Nephron progenitor cell (in vitro differentiated cells): Measurements from ENCODE around the gene BPIFB4.
A peak's percentile ranks its signal among the peaks of the same experiment; 100 is the strongest.

Experiments used
- DNase-seq: peaks from one replicate; pipeline ENCODE4 v3.0.0; 2021
- H3K27ac Mint-ChIP-seq: 2 replicates; pipeline ENCODE4 v1.8.0; 2021; ENCODE audit warnings: mild to moderate bottlenecking, moderate library complexity, mixed read lengths
- H3K27me3 Mint-ChIP-seq: 2 replicates; pipeline ENCODE4 v1.8.0; 2021; ENCODE audit warnings: mild to moderate bottlenecking, low read depth, mixed read lengths; ENCODE audit not compliant: poor library complexity
- H3K36me3 Mint-ChIP-seq: 2 replicates; pipeline ENCODE4 v1.8.0; 2021; ENCODE audit warnings: low read depth, mixed read lengths
- H3K4me1 Mint-ChIP-seq: 2 replicates; pipeline ENCODE4 v1.8.0; 2021; ENCODE audit warnings: mixed read lengths
- H3K4me3 Mint-ChIP-seq: 2 replicates; pipeline ENCODE4 v1.8.0; 2021; ENCODE audit warnings: mild to moderate bottlenecking, moderate library complexity, mixed read lengths
- H3K9me3 Mint-ChIP-seq: 2 replicates; pipeline ENCODE4 v1.8.0; 2021; ENCODE audit warnings: mild to moderate bottlenecking, moderate library complexity, mixed read lengths
- CTCF ChIP-seq: fragments of 200-600 bp; sonication (generic); IDR thresholded peaks from 2 replicates; pipeline ENCODE4 v1.5.0; 2021; ENCODE audit warnings: antibody characterized with exemption

The BPIFB4 gene

GRCh38 chr20:33079259-33079658 is at the start of gene BPIFB4:
BPIFB4 (plus strand) TSS chr20:33079643; CDS start chr20:33081527, 1,884 bp downstream.
- H3K36me3 Mint-ChIP-seq = no peaks in the 10 kb centered on the region
- H3K27me3 Mint-ChIP-seq = peaks cover 27% of the 10 kb centered on the region
- no peaks in the 10 kb centered on the region for H3K9me3 Mint-ChIP-seq
- peaks cover 9% of the 10 kb centered on the region for H3K4me1 Mint-ChIP-seq
- H3K4me3 Mint-ChIP-seq = no peak within 1 kb of the TSS
- no peak for DNase-seq
- TF ChIP-seq CTCF = no peak
- no peak within 1 kb of the TSS for H3K27ac Mint-ChIP-seq

- Mint-ChIP-seq H3K4me1 (no peaks in the 10 kb centered on the region), H3K4me3 (no peak overlapping the region), H3K9me3 (no peaks in the 10 kb centered on the region), H3K27me3 (peaks cover 10% of the 10 kb centered on the region), H3K36me3 (no peaks in the 10 kb centered on the region), H3K27ac (no peak overlapping the region)
- no peak for DNase-seq
- TF ChIP-seq CTCF = no peak
Measured at GRCh38 chr20:33030076-33030475, 49.4 kb upstream of the BPIFB4 start.

- Mint-ChIP-seq H3K27me3 (peaks cover 15% of the 10 kb centered on the region), H3K27ac (no peak overlapping the region), H3K4me3 (no peak overlapping the region), H3K9me3 (no peaks in the 10 kb centered on the region), H3K4me1 (no peaks in the 10 kb centered on the region), H3K36me3 (no peaks in the 10 kb centered on the region)
- no peak for DNase-seq
- no peak for TF ChIP-seq CTCF
Measured at GRCh38 chr20:33030569-33030968, 48.9 kb upstream of the BPIFB4 start.

- no peak for DNase-seq
- Mint-ChIP-seq H3K4me1 (no peaks in the 10 kb centered on the region), H3K27ac (peak within 1 kb of the TSS; percentile 13), H3K9me3 (no peaks in the 10 kb centered on the region), H3K36me3 (no peaks in the 10 kb centered on the region), H3K27me3 (peaks cover 19% of the 10 kb centered on the region), H3K4me3 (no peak within 1 kb of the TSS)
- no peak for TF ChIP-seq CTCF
Measured at GRCh38 chr20:33031531-33031930, 47.9 kb upstream of the BPIFB4 start, which contains the start of gene BPIFB6. BPIFB6 (plus strand) TSS chr20:33031648; CDS start chr20:33031648, 0 bp downstream.

GRCh38 chr20:33032555-33032954 is 46.9 kb upstream of the BPIFB4 start:
- DNase-seq = no peak
- Mint-ChIP-seq H3K27ac (peak overlapping the region; percentile 13), H3K4me3 (no peak overlapping the region), H3K4me1 (no peaks in the 10 kb centered on the region), H3K27me3 (peaks cover 22% of the 10 kb centered on the region), H3K36me3 (no peaks in the 10 kb centered on the region), H3K9me3 (no peaks in the 10 kb centered on the region)
- no peak for TF ChIP-seq CTCF

GRCh38 chr20:33033381-33033780 is 46.1 kb upstream of the BPIFB4 start:
- DNase-seq = no peak
- Mint-ChIP-seq H3K9me3 (no peaks in the 10 kb centered on the region), H3K4me3 (no peak overlapping the region), H3K4me1 (no peaks in the 10 kb centered on the region), H3K27me3 (peaks cover 29% of the 10 kb centered on the region), H3K27ac (no peak overlapping the region), H3K36me3 (no peaks in the 10 kb centered on the region)
- TF ChIP-seq CTCF = no peak
